Activated B cell treated with CpG ODN at 0.5 μM for 24 hours (primary cell): ENCODE results near the gene DOK7. TPM values are rescaled to one million over a fixed set of nuclear protein-coding genes. Genes with fewer than 3 reads are reported as not detected.
"Not testable (repeated sequence)": the region's sequence is repeated elsewhere in the genome, so short reads cannot be mapped to it uniquely, and the experiment has no call there.

ENCODE experiments used
- ATAC-seq: fragments of 200-7000 bp; cut with Tn5 transposase; one replicate; pipeline ENCODE4 v1.10.0; 2021; ENCODE audit warnings: low read depth, mild to moderate bottlenecking, moderate library complexity
- CTCF ChIA-PET: fragments of 350-600 bp; sonication (Branson Sonifier 250); formaldehyde crosslinking; loops from one replicate; lab custom pipeline; 2021; ENCODE audit warnings: antibody characterized with exemption; lab: Charles Lee
- POLR2A ChIA-PET: fragments of 350-600 bp; sonication (Branson Sonifier 250); formaldehyde crosslinking; loops from one replicate; lab custom pipeline; 2021; ENCODE audit warnings: antibody characterized with exemption; lab: Charles Lee
- DNase-seq: peaks from one replicate; pipeline ENCODE4 v3.0.0; 2022
- H3K27ac Mint-ChIP-seq: one replicate; pipeline ENCODE4 v1.8.0; 2020; ENCODE audit warnings: mixed read lengths
- H3K27me3 Mint-ChIP-seq: one replicate; pipeline ENCODE4 v1.8.0; 2021; ENCODE audit warnings: mixed read lengths
- H3K36me3 Mint-ChIP-seq: one replicate; pipeline ENCODE4 v1.8.0; 2021; ENCODE audit warnings: low read depth, mixed read lengths
- H3K4me1 Mint-ChIP-seq: one replicate; pipeline ENCODE4 v1.8.0; 2021; ENCODE audit warnings: mixed read lengths
- H3K4me3 Mint-ChIP-seq: one replicate; pipeline ENCODE4 v1.8.0; 2020; ENCODE audit warnings: mild to moderate bottlenecking, mixed read lengths
- H3K9me3 Mint-ChIP-seq: one replicate; pipeline ENCODE4 v1.8.0; 2020; ENCODE audit warnings: mixed read lengths
- intact Hi-C: fragments of 100-400 bp; cut with micrococcal nuclease; formaldehyde crosslinking; loops from one replicate; pipeline ENCODE4 v1.15.1; 2024
- total RNA-seq: library from RNA; stranded (reverse); gene quantifications from 2 replicates; pipeline ENCODE4 v1.2.3, GENCODE V29; 2022
- TF ChIP-seq, protein P1 (sequence below): fragments of 200-600 bp; IDR thresholded peaks from one replicate; pipeline ENCODE4 v1.8.0; 2022; ENCODE audit warnings: antibody characterized with exemption, mild to moderate bottlenecking

DOK7 gene
- total RNA-seq, 1 donor from 2014 or later = 2.7 TPM

DNA sequence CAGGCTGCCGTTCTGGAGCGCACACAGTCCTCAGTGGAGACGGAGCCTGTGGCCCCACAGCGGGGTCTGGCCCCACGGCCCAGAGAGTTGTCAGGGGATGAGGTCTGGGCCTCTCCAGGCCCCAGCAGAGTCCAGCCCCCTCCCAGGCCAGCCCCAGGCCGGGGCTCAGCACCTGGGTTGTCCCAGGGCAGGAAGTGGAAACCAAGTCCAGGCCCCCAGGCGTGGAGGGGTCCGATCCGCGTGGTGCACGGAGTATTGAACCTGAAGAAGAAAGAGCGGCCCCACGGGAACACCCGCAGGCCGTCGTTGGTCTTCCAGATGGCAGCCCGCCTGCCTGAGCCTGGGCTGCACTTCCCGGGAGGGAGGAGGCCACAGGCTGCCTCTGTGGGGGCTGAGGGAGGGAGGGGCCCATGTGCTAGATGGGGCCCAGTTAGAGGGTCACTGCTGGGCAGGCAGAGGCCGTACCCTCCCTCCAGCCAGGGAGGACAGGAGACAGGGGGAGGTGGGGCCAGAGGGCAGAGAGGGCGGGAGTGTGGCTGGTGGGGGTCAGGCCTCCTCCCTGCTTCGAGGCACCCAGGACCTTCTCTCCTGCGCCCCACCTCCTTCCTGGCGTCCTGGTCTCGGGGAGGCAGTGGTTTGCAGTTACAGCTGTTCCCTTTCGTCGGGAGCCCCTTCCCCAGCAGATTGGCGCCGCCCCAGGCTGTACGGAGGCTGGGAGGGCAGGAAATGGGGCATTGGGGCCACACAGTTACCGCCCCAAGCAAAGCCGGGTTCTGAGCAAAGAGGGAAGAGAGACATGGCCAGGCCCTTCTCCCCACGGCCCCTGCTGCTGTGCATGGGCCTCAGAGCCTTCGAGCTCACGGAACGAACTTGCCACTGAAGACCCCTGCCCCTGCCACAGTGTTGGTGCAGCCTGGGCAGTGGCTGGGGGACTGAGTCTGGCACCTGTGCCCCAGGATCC is 13.3 kb upstream of the DOK7 start:
- Mint-ChIP-seq H3K36me3 (no peaks in the 10 kb centered on the region), H3K4me3 (no peak overlapping the region), H3K9me3 (peaks cover 5% of the 10 kb centered on the region), H3K27me3 (peaks cover 6% of the 10 kb centered on the region), H3K27ac (no peak overlapping the region), H3K4me1 (no peaks in the 10 kb centered on the region)
- CTCF ChIA-PET = interaction anchor here (1.4 kb wide), 1 partner anchor 31 kb away, joined by 4 read pairs; no protein-coding TSS in a partner anchor
- intact Hi-C loops = loop anchor here (10.0 kb wide), 1 partner anchor 225 kb away; no protein-coding TSS in a partner anchor
- DNase-seq (no peak), ATAC-seq (no peak)
- TF ChIP-seq, protein P1, sequence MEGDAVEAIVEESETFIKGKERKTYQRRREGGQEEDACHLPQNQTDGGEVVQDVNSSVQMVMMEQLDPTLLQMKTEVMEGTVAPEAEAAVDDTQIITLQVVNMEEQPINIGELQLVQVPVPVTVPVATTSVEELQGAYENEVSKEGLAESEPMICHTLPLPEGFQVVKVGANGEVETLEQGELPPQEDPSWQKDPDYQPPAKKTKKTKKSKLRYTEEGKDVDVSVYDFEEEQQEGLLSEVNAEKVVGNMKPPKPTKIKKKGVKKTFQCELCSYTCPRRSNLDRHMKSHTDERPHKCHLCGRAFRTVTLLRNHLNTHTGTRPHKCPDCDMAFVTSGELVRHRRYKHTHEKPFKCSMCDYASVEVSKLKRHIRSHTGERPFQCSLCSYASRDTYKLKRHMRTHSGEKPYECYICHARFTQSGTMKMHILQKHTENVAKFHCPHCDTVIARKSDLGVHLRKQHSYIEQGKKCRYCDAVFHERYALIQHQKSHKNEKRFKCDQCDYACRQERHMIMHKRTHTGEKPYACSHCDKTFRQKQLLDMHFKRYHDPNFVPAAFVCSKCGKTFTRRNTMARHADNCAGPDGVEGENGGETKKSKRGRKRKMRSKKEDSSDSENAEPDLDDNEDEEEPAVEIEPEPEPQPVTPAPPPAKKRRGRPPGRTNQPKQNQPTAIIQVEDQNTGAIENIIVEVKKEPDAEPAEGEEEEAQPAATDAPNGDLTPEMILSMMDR = no peak
- POLR2A ChIA-PET = no interaction called here

DNA sequence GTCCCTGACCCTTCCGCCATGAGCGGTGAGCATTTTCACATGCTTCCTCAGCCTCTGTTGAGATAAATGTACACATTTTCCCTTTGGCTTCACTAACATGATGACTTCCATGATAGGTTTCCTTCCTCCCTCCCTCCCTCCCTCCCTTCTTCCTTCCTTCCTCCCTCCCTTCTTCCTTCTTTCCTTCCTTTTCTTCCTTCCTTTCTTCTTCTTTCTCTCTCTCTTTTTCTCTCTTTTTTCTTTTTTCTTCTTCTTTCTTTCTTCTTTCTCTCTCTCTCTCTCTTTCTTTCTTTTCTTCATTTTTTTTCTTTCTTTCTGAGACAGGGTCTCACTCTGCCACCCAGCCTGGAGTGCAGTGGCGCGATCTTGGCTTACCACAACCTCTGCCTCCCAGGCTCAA is 12.5 kb upstream of the DOK7 start:
- Mint-ChIP-seq H3K36me3 (peaks cover 2% of the 10 kb centered on the region), H3K9me3 (peaks cover 11% of the 10 kb centered on the region), H3K4me1 (no peaks in the 10 kb centered on the region), H3K27me3 (peaks cover 8% of the 10 kb centered on the region), H3K4me3 (no peak overlapping the region), H3K27ac (no peak overlapping the region)
- POLR2A ChIA-PET = no interaction called here
- DNase-seq (no peak), ATAC-seq (no peak)
- TF ChIP-seq, protein P1 = no peak
- intact Hi-C loops = no loop called here
- CTCF ChIA-PET = interaction anchor here (1.4 kb wide), 1 partner anchor 30 kb away, joined by 4 read pairs; no protein-coding TSS in a partner anchor

DNA sequence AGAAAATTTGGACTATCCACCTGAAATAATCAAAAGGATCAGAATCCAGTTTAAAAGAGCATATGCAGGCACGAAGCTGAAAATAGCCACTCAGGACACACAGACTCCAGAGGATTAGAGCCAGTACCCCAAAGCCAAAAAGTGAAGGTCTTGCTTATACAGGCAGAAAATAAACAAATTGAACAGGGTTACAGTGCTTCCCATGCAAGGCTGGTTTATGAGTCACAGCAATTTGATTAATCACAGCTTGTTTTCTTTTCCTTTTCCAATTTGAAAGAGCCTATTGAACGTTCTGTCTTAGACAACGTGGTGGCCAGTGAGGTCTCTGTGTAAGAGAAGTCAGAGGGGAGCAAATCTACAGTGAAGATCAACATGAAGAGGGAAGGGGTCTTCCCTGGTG is 11.2 kb upstream of the DOK7 start:
- DNase-seq = no peak
- TF ChIP-seq, protein P1 = no peak
- ChIA-PET POLR2A (no interaction called here), CTCF (interaction anchor here (0.9 kb wide), 1 partner anchor 322 kb away, joined by 3 read pairs; no protein-coding TSS in a partner anchor)
- H3K36me3 Mint-ChIP-seq = peaks cover 2% of the 10 kb centered on the region
- no peak overlapping the region for H3K4me3 Mint-ChIP-seq
- no peaks in the 10 kb centered on the region for H3K4me1 Mint-ChIP-seq
- H3K9me3 Mint-ChIP-seq = peaks cover 15% of the 10 kb centered on the region
- no peak for ATAC-seq
- intact Hi-C loops = no loop called here
- no peak overlapping the region for H3K27ac Mint-ChIP-seq
- H3K27me3 Mint-ChIP-seq = peaks cover 8% of the 10 kb centered on the region

DNA sequence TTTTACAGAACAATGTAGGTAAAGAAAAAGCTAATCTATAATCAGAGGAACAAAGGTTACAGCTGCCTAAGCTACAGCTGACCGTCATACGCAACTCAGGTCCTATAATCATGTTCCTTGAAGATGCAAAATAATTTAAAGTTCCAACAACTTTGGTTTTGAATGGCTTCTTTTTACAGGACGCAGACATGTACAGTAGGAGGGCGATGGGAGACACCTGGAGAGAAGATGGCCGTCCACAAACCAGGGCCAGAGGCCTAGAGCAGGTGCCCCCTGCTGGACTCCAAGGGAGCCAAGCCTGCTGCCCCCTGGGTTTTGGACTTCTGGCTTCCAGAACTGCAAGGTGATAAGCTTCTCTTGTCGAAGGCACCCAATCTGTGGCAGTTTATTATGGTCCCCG is 10.7 kb upstream of the DOK7 start:
- no peaks in the 10 kb centered on the region for H3K4me1 Mint-ChIP-seq
- H3K36me3 Mint-ChIP-seq = peaks cover 2% of the 10 kb centered on the region
- no peak overlapping the region for H3K27ac Mint-ChIP-seq
- no peak for ATAC-seq
- peaks cover 8% of the 10 kb centered on the region for H3K27me3 Mint-ChIP-seq
- ChIA-PET POLR2A (no interaction called here), CTCF (interaction anchor here (0.9 kb wide), 1 partner anchor 323 kb away, joined by 3 read pairs; no protein-coding TSS in a partner anchor)
- TF ChIP-seq, protein P1 = no peak
- intact Hi-C loops = no loop called here
- DNase-seq = no peak
- H3K9me3 Mint-ChIP-seq = peaks cover 15% of the 10 kb centered on the region
- H3K4me3 Mint-ChIP-seq = no peak overlapping the region

DNA sequence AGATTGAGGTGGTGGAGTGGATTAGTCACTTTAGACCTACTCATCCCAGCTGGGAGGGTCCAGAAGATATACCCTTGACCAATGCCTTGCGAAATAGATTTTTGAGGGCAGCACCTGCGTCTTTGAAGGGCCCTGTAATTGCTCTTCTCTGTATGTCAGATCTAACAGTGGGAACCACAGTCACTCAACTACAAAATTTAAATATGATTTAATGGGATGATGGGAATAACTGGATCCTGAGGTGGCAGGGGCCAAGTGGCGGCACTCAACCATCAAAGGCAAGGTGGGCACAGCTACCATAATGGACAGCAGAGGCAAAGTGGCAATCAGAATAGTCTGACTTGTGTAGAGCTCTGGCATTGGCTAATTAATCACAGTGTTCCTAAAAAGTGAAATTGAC is 7.5 kb upstream of the DOK7 start:
- CTCF ChIA-PET, H3K4me1 Mint-ChIP-seq, H3K36me3 Mint-ChIP-seq, H3K4me3 Mint-ChIP-seq, intact Hi-C loops, H3K27ac Mint-ChIP-seq, ATAC-seq, DNase-seq, POLR2A ChIA-PET: not testable (repeated sequence)
- Mint-ChIP-seq H3K27me3 (peaks cover 14% of the 10 kb centered on the region), H3K9me3 (peaks cover 15% of the 10 kb centered on the region)
